WTC11 (cell line): ENCODE results near the gene PHACTR2. TPM values are rescaled to one million over a fixed set of nuclear protein-coding genes. Genes with fewer than 3 reads are reported as not detected.

Experiments used
- ATAC-seq: fragments of 200-7000 bp; cut with Tn5 transposase; 2 replicates; pipeline ENCODE4 v1.10.0; 2021; ENCODE audit warnings: mild to moderate bottlenecking, moderate library complexity
- CTCF ChIA-PET: fragments of 300-600 bp; sonication (Branson Sonifier 250); formaldehyde crosslinking; loops from one replicate; lab custom pipeline; 2021; ENCODE audit warnings: antibody characterized with exemption; lab: Charles Lee
- POLR2A ChIA-PET: fragments of 350-600 bp; sonication (Branson Sonifier 250); formaldehyde crosslinking; loops from one replicate; lab custom pipeline; 2021; ENCODE audit warnings: antibody characterized with exemption; lab: Charles Lee
- DNase-seq: peaks from one replicate; pipeline ENCODE4 v3.0.0; 2021; ENCODE audit warnings: low spot score
- H3K27ac Mint-ChIP-seq: 2 replicates; pipeline ENCODE4 v1.8.0; 2021; ENCODE audit warnings: mixed read lengths
- H3K27me3 Mint-ChIP-seq: 2 replicates; pipeline ENCODE4 v1.8.0; 2021; ENCODE audit warnings: low read depth, mild to moderate bottlenecking, moderate library complexity, mixed read lengths
- H3K36me3 Mint-ChIP-seq: 2 replicates; pipeline ENCODE4 v1.8.0; 2021; ENCODE audit warnings: mixed read lengths
- H3K4me1 Mint-ChIP-seq: 2 replicates; pipeline ENCODE4 v1.8.0; 2022; ENCODE audit warnings: mixed read lengths
- H3K4me3 Mint-ChIP-seq: 2 replicates; pipeline ENCODE4 v1.8.0; 2021; ENCODE audit warnings: mild to moderate bottlenecking, moderate library complexity, mixed read lengths
- H3K9me3 Mint-ChIP-seq: 2 replicates; pipeline ENCODE4 v1.8.0; 2021; ENCODE audit warnings: mixed read lengths
- CBFB ChIP-seq: sonication (generic); formaldehyde crosslinking; IDR thresholded peaks from 2 replicates; pipeline ENCODE4 v1.8.1; 2022; ENCODE audit warnings: mild to moderate bottlenecking, low read depth, missing genetic modification reagents
- IRF2 ChIP-seq: sonication (generic); formaldehyde crosslinking; IDR thresholded peaks from 2 replicates; pipeline ENCODE4 v1.8.0; 2022; ENCODE audit warnings: low read depth, missing genetic modification reagents, borderline replicate concordance
- JAZF1 ChIP-seq: fragments of 250-450 bp; sonication (Bioruptor Pico); IDR thresholded peaks from 2 replicates; pipeline ENCODE4 v1.9.0; 2021; ENCODE audit warnings: moderate library complexity, mild to moderate bottlenecking, inconsistent platforms
- MYBL2 ChIP-seq: sonication (generic); formaldehyde crosslinking; IDR thresholded peaks from 2 replicates; pipeline ENCODE4 v1.8.1; 2023; ENCODE audit warnings: mild to moderate bottlenecking, moderate library complexity, missing genetic modification reagents
- OVOL2 ChIP-seq: fragments of 250-450 bp; sonication (Bioruptor Pico); IDR thresholded peaks from 2 replicates; pipeline ENCODE4 v1.9.0; 2021; ENCODE audit warnings: mild to moderate bottlenecking, borderline replicate concordance
- PRRX2 ChIP-seq: fragments of 250-450 bp; sonication (Bioruptor Pico); IDR thresholded peaks from 2 replicates; pipeline ENCODE4 v1.8.0; 2021; ENCODE audit warnings: mild to moderate bottlenecking
- RELA ChIP-seq: sonication (generic); formaldehyde crosslinking; IDR thresholded peaks from 2 replicates; pipeline ENCODE4 v1.8.1; 2022; ENCODE audit warnings: missing genetic modification reagents, mild to moderate bottlenecking, borderline replicate concordance
- RORB ChIP-seq: fragments of 250-450 bp; sonication (Bioruptor Pico); IDR thresholded peaks from 2 replicates; pipeline ENCODE4 v1.9.0; 2021; ENCODE audit warnings: mild to moderate bottlenecking
- SMAD4 ChIP-seq: sonication (generic); formaldehyde crosslinking; IDR thresholded peaks from 2 replicates; pipeline ENCODE4 v1.8.0; 2022; ENCODE audit warnings: mild to moderate bottlenecking, missing genetic modification reagents
- TCF7 ChIP-seq: sonication (generic); formaldehyde crosslinking; IDR thresholded peaks from 2 replicates; pipeline ENCODE4 v1.8.0; 2022; ENCODE audit warnings: mild to moderate bottlenecking, low read depth, missing genetic modification reagents, moderate library complexity
- TEAD4 ChIP-seq: sonication (generic); formaldehyde crosslinking; IDR thresholded peaks from 2 replicates; pipeline ENCODE4 v1.8.0; 2022; ENCODE audit warnings: mild to moderate bottlenecking, missing genetic modification reagents
- TP53 ChIP-seq: sonication (generic); formaldehyde crosslinking; IDR thresholded peaks from 2 replicates; pipeline ENCODE4 v1.8.1; 2023; ENCODE audit warnings: mild to moderate bottlenecking, missing genetic modification reagents
- ZNF138 ChIP-seq: sonication (generic); formaldehyde crosslinking; conservative IDR thresholded peaks from 2 replicates; pipeline ENCODE4 v1.8.1; 2022; ENCODE audit warnings: mild to moderate bottlenecking, moderate library complexity, missing genetic modification reagents
- ZNF232 ChIP-seq: sonication (generic); formaldehyde crosslinking; IDR thresholded peaks from 2 replicates; pipeline ENCODE4 v1.8.0; 2022; ENCODE audit warnings: mild to moderate bottlenecking, missing genetic modification reagents
- ZNF263 ChIP-seq: sonication (generic); formaldehyde crosslinking; IDR thresholded peaks from 2 replicates; pipeline ENCODE4 v1.8.1; 2022; ENCODE audit warnings: low read depth, mild to moderate bottlenecking, moderate library complexity, missing genetic modification reagents
- ZNF396 ChIP-seq: fragments of 250-450 bp; sonication (Bioruptor Pico); IDR thresholded peaks from 2 replicates; pipeline ENCODE4 v1.8.0; 2021; ENCODE audit warnings: mild to moderate bottlenecking, moderate library complexity, borderline replicate concordance
- ZNF416 ChIP-seq: fragments of 250-450 bp; sonication (Bioruptor Pico); IDR thresholded peaks from 2 replicates; pipeline ENCODE4 v1.9.0; 2021; ENCODE audit warnings: mild to moderate bottlenecking, inconsistent platforms
- total RNA-seq: library from RNA; stranded (reverse); gene quantifications from 3 replicates; pipeline ENCODE4 v1.2.3, GENCODE V29; 2021
- TF ChIP-seq, protein P1 (sequence below): sonication (generic); formaldehyde crosslinking; IDR thresholded peaks from 2 replicates; pipeline ENCODE4 v1.8.0; 2023; ENCODE audit warnings: missing genetic modification reagents
- TF ChIP-seq, protein P2 (sequence below): sonication (generic); formaldehyde crosslinking; IDR thresholded peaks from 2 replicates; pipeline ENCODE4 v1.8.1; 2022; ENCODE audit warnings: mild to moderate bottlenecking, moderate library complexity, missing genetic modification reagents
- TF ChIP-seq, protein P3 (sequence below): sonication (generic); formaldehyde crosslinking; IDR thresholded peaks from 2 replicates; pipeline ENCODE4 v1.8.0; 2022; ENCODE audit warnings: mild to moderate bottlenecking, missing genetic modification reagents
- TF ChIP-seq, protein P4 (sequence below): sonication (generic); formaldehyde crosslinking; IDR thresholded peaks from 2 replicates; pipeline ENCODE4 v1.8.1; 2023; ENCODE audit warnings: mild to moderate bottlenecking, missing genetic modification reagents, moderate library complexity
- TF ChIP-seq, protein P5 (sequence below): sonication (generic); formaldehyde crosslinking; conservative IDR thresholded peaks from 2 replicates; pipeline ENCODE4 v1.8.1; 2023; ENCODE audit warnings: mild to moderate bottlenecking, low read depth, missing genetic modification reagents, moderate library complexity
- TF ChIP-seq, protein P6 (sequence below): sonication (generic); formaldehyde crosslinking; IDR thresholded peaks from 2 replicates; pipeline ENCODE4 v1.8.1; 2022; ENCODE audit warnings: low read depth, mild to moderate bottlenecking, moderate library complexity, missing genetic modification reagents, borderline replicate concordance
- TF ChIP-seq, protein P7 (sequence below): fragments of 250-450 bp; sonication (Bioruptor Pico); IDR thresholded peaks from 2 replicates; pipeline ENCODE4 v1.9.0; 2021; ENCODE audit warnings: mild to moderate bottlenecking
- TF ChIP-seq, protein P8 (sequence below): sonication (generic); formaldehyde crosslinking; IDR thresholded peaks from 2 replicates; pipeline ENCODE4 v1.8.1; 2022; ENCODE audit warnings: mild to moderate bottlenecking, missing genetic modification reagents, moderate library complexity, borderline replicate concordance

The PHACTR2 gene
- total RNA-seq, 1 experiment from 2014 or later, result 90.5 TPM

DNA sequence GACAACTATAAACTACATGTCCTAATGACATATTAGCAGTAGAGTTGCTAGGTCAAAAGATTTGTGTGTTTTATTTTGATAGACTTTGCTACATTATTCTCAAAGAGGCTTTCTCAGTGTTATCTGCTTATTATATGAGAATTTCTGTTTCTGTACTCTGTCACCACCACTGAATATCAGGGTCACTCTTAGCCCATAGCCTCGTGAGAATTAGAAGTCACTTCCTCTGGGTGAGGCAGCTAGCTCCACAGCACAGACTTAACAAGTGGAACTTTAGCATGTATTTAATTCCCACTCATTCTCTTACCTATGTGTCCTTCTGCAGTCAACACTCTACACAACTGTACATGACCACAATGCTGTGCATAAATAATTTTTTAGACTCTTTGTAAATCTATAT lies 6.7 kb downstream of the PHACTR2 start:
- TF ChIP-seq, protein P1, sequence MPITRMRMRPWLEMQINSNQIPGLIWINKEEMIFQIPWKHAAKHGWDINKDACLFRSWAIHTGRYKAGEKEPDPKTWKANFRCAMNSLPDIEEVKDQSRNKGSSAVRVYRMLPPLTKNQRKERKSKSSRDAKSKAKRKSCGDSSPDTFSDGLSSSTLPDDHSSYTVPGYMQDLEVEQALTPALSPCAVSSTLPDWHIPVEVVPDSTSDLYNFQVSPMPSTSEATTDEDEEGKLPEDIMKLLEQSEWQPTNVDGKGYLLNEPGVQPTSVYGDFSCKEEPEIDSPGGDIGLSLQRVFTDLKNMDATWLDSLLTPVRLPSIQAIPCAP, result no peak
- TF ChIP-seq SMAD4 (CRISPR knock-in tag) (no peak), CBFB (CRISPR knock-in tag) (no peak), OVOL2 (CRISPR knock-in tag) (no peak), RELA (CRISPR knock-in tag) (no peak), TP53 (CRISPR knock-in tag) (no peak), ZNF138 (CRISPR knock-in tag) (no peak), ZNF416 (CRISPR knock-in tag) (no peak), RORB (CRISPR knock-in tag) (no peak), IRF2 (CRISPR knock-in tag) (no peak), TCF7 (CRISPR knock-in tag) (no peak), ZNF396 (CRISPR knock-in tag) (no peak), JAZF1 (CRISPR knock-in tag) (no peak)
- TF ChIP-seq, protein P2, sequence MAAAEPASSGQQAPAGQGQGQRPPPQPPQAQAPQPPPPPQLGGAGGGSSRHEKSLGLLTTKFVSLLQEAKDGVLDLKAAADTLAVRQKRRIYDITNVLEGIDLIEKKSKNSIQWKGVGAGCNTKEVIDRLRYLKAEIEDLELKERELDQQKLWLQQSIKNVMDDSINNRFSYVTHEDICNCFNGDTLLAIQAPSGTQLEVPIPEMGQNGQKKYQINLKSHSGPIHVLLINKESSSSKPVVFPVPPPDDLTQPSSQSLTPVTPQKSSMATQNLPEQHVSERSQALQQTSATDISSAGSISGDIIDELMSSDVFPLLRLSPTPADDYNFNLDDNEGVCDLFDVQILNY (CRISPR knock-in tag), result no peak
- TF ChIP-seq, protein P3, sequence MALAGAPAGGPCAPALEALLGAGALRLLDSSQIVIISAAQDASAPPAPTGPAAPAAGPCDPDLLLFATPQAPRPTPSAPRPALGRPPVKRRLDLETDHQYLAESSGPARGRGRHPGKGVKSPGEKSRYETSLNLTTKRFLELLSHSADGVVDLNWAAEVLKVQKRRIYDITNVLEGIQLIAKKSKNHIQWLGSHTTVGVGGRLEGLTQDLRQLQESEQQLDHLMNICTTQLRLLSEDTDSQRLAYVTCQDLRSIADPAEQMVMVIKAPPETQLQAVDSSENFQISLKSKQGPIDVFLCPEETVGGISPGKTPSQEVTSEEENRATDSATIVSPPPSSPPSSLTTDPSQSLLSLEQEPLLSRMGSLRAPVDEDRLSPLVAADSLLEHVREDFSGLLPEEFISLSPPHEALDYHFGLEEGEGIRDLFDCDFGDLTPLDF (CRISPR knock-in tag), result no peak
- TF ChIP-seq, protein P4, sequence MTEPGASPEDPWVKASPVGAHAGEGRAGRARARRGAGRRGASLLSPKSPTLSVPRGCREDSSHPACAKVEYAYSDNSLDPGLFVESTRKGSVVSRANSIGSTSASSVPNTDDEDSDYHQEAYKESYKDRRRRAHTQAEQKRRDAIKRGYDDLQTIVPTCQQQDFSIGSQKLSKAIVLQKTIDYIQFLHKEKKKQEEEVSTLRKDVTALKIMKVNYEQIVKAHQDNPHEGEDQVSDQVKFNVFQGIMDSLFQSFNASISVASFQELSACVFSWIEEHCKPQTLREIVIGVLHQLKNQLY (CRISPR knock-in tag), result no peak
- TF ChIP-seq, protein P5, sequence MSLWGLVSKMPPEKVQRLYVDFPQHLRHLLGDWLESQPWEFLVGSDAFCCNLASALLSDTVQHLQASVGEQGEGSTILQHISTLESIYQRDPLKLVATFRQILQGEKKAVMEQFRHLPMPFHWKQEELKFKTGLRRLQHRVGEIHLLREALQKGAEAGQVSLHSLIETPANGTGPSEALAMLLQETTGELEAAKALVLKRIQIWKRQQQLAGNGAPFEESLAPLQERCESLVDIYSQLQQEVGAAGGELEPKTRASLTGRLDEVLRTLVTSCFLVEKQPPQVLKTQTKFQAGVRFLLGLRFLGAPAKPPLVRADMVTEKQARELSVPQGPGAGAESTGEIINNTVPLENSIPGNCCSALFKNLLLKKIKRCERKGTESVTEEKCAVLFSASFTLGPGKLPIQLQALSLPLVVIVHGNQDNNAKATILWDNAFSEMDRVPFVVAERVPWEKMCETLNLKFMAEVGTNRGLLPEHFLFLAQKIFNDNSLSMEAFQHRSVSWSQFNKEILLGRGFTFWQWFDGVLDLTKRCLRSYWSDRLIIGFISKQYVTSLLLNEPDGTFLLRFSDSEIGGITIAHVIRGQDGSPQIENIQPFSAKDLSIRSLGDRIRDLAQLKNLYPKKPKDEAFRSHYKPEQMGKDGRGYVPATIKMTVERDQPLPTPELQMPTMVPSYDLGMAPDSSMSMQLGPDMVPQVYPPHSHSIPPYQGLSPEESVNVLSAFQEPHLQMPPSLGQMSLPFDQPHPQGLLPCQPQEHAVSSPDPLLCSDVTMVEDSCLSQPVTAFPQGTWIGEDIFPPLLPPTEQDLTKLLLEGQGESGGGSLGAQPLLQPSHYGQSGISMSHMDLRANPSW (CRISPR knock-in tag), result no peak
- TF ChIP-seq, protein P6, sequence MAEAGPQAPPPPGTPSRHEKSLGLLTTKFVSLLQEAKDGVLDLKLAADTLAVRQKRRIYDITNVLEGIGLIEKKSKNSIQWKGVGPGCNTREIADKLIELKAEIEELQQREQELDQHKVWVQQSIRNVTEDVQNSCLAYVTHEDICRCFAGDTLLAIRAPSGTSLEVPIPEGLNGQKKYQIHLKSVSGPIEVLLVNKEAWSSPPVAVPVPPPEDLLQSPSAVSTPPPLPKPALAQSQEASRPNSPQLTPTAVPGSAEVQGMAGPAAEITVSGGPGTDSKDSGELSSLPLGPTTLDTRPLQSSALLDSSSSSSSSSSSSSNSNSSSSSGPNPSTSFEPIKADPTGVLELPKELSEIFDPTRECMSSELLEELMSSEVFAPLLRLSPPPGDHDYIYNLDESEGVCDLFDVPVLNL (CRISPR knock-in tag), result no peak
- no peak overlapping the region for H3K4me3 Mint-ChIP-seq
- ATAC-seq, result no peak
- peaks cover 37% of the 10 kb centered on the region for H3K36me3 Mint-ChIP-seq
- no peak overlapping the region for H3K27ac Mint-ChIP-seq
- H3K9me3 Mint-ChIP-seq, result peaks cover 20% of the 10 kb centered on the region
- H3K4me1 Mint-ChIP-seq, result peaks cover 67% of the 10 kb centered on the region
- ChIA-PET POLR2A (no interaction called here), CTCF (no interaction called here)
- no peak for DNase-seq
- no peaks in the 10 kb centered on the region for H3K27me3 Mint-ChIP-seq

DNA sequence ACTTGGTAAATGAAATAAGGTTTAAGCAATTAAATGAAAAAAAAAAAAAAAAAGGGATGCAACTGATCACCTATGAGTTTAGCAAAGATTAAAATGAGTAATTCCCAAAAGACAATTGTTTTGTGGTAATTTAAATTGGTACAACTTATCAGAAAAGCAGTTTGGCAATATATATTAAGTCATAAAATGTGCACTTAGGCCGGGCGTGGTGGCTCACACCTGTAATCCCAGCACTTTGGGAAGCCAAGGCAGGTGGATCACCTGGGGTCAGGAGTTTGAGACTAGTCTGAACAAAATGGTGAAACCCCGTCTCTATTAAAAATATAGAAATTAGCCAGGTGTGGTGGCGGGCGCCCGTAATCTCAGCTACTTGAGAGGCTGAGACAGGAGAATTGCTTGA lies 7.9 kb downstream of the PHACTR2 start:
- ChIA-PET CTCF (no interaction called here), POLR2A (no interaction called here)
- H3K4me3 Mint-ChIP-seq, result no peak overlapping the region
- DNase-seq (no peak), ATAC-seq (no peak)
- peaks cover 37% of the 10 kb centered on the region for H3K36me3 Mint-ChIP-seq
- H3K27me3 Mint-ChIP-seq, result no peaks in the 10 kb centered on the region
- peaks cover 67% of the 10 kb centered on the region for H3K4me1 Mint-ChIP-seq
- H3K27ac Mint-ChIP-seq, result no peak overlapping the region
- peaks cover 20% of the 10 kb centered on the region for H3K9me3 Mint-ChIP-seq
- TF ChIP-seq ZNF263 (CRISPR knock-in tag) (no peak), ZNF232 (CRISPR knock-in tag) (no peak), MYBL2 (CRISPR knock-in tag) (no peak), TEAD4 (no peak), PRRX2 (CRISPR knock-in tag) (no peak)
- TF ChIP-seq, protein P7, sequence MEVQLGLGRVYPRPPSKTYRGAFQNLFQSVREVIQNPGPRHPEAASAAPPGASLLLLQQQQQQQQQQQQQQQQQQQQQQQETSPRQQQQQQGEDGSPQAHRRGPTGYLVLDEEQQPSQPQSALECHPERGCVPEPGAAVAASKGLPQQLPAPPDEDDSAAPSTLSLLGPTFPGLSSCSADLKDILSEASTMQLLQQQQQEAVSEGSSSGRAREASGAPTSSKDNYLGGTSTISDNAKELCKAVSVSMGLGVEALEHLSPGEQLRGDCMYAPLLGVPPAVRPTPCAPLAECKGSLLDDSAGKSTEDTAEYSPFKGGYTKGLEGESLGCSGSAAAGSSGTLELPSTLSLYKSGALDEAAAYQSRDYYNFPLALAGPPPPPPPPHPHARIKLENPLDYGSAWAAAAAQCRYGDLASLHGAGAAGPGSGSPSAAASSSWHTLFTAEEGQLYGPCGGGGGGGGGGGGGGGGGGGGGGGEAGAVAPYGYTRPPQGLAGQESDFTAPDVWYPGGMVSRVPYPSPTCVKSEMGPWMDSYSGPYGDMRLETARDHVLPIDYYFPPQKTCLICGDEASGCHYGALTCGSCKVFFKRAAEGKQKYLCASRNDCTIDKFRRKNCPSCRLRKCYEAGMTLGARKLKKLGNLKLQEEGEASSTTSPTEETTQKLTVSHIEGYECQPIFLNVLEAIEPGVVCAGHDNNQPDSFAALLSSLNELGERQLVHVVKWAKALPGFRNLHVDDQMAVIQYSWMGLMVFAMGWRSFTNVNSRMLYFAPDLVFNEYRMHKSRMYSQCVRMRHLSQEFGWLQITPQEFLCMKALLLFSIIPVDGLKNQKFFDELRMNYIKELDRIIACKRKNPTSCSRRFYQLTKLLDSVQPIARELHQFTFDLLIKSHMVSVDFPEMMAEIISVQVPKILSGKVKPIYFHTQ (CRISPR knock-in tag), result no peak
- TF ChIP-seq, protein P8, sequence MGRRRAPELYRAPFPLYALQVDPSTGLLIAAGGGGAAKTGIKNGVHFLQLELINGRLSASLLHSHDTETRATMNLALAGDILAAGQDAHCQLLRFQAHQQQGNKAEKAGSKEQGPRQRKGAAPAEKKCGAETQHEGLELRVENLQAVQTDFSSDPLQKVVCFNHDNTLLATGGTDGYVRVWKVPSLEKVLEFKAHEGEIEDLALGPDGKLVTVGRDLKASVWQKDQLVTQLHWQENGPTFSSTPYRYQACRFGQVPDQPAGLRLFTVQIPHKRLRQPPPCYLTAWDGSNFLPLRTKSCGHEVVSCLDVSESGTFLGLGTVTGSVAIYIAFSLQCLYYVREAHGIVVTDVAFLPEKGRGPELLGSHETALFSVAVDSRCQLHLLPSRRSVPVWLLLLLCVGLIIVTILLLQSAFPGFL, result no peak
